Measurements from ENCODE around the gene GALP. TPM values are rescaled to one million over a fixed set of nuclear protein-coding genes. Genes with fewer than 3 reads are reported as not detected.

Gene GALP
- total RNA-seq, 1 donor from 2014 or later, result not detected

DNA sequence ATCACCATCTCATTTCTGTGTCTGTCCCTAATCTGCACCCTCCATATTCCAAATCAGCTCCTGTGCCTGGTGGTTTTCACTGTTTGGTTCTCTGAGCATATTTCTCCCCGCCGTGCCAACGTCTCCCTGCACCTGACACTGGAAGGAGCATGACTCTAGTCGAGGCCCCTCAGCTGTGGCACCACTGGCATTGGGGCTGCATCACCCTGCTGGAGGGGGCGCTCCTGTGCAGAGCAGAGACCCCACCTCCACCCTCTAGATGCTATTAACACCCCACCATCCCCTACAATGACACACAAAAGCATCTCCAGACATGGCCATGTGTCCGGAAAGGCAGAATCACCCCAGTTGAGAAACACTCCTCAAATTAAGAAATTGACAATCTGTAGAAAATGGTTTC lies 47.1 kb downstream of the GALP start:
- FAIRE-seq (no peak), DNase-seq (ENCODE audit: low read depth) (no peak)
- Histone ChIP-seq H3K4me3 (ENCODE audit: low read depth, low read length) (no peak overlapping the region), H3K27me3 (ENCODE audit: control insufficient read depth, insufficient read depth, low read length) (no peaks in the 10 kb centered on the region), H3K36me3 (ENCODE audit: control insufficient read depth, insufficient read depth, low read length) (no peaks in the 10 kb centered on the region)
- TF ChIP-seq CTCF (IDR thresholded peaks at IDR 0.05; ENCODE audit: insufficient read depth, low read length, severe bottlenecking), result no peak

DNA sequence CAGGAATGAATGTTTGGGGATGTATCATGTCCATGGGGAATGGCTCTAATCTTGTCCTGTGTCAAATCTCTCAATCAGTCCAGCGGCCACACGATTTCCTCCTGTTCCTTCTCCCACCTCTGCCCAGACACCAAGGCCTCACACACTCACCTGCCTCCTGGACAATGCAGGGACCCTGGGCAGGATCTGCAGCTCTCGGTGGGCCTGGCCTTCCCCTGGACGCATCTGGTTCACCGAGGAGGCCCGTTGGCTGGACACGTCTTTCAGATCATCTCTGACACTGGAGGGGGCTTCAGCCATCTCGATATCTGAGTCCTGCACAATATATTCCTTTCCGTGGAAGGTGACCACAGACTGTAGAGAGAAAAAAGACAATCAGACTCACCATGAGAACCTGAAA lies 47.7 kb downstream of the GALP start:
- DNase-seq (ENCODE audit: low read depth), result no peak
- TF ChIP-seq CTCF (IDR thresholded peaks at IDR 0.05; ENCODE audit: insufficient read depth, low read length, severe bottlenecking), result no peak
- Histone ChIP-seq H3K27me3 (ENCODE audit: control insufficient read depth, insufficient read depth, low read length) (no peaks in the 10 kb centered on the region), H3K4me3 (ENCODE audit: low read depth, low read length) (no peak overlapping the region), H3K36me3 (ENCODE audit: control insufficient read depth, insufficient read depth, low read length) (no peaks in the 10 kb centered on the region)
- FAIRE-seq, result no peak

Other genes starting within 250 kb of the GALP start
- not detected in 2 replicates for gene NLRP13, start 243.7 kb upstream of the GALP start, total RNA-seq
- gene NLRP8, start 228.2 kb upstream of the GALP start, total RNA-seq, result not detected in 2 replicates
- not detected in 2 replicates for gene NLRP5, start 189.2 kb upstream of the GALP start, total RNA-seq
- 32.6 and 43.0 TPM in 2 replicates for gene ZNF787, start 54.7 kb upstream of the GALP start, total RNA-seq
- 4.2 and 7.0 TPM in 2 replicates for gene ZNF444, start 34.7 kb upstream of the GALP start, total RNA-seq
- not detected in 2 replicates for gene ZSCAN5B, start 21.8 kb downstream of the GALP start, total RNA-seq
- gene ZSCAN5C, start 26.3 kb downstream of the GALP start, total RNA-seq, result not detected in 2 replicates
- gene EDDM13, start 96.7 kb downstream of the GALP start, total RNA-seq, result not detected in 2 replicates
- gene ZSCAN5A, start 138.8 kb downstream of the GALP start, total RNA-seq, result 4.9 and 5.0 TPM in 2 replicates
- 1.1 and 2.4 TPM in 2 replicates for gene ZNF582, start 217.5 kb downstream of the GALP start, total RNA-seq
- 2.9 and 3.4 TPM in 2 replicates for gene ZNF583, start 228.3 kb downstream of the GALP start, total RNA-seq

Measured in bronchial epithelial cell (primary cell).